ENCODE data around the gene FOXP1. TPM values are rescaled to one million over a fixed set of nuclear protein-coding genes. Genes with fewer than 3 reads are reported as not detected.

FOXP1 gene
- total RNA-seq, 1 donor from 2014 or later: 195 TPM

- Mint-ChIP-seq H3K27me3 (ENCODE audit: unreplicated experiment) (no peaks in the 10 kb centered on the region), H3K27ac (ENCODE audit: unreplicated experiment) (peak overlapping the region; percentile 65), H3K4me3 (ENCODE audit: unreplicated experiment) (no peak overlapping the region), H3K36me3 (ENCODE audit: unreplicated experiment) (peaks cover 21% of the 10 kb centered on the region), H3K9me3 (ENCODE audit: unreplicated experiment) (no peaks in the 10 kb centered on the region), H3K4me1 (ENCODE audit: unreplicated experiment) (peaks cover 71% of the 10 kb centered on the region)
- no peak for TF ChIP-seq CTCF (IDR thresholded peaks at IDR 0.05)
- no peak for DNase-seq (ENCODE audit: extremely low spot score, unreplicated experiment)
Observed at GRCh38 chr3:71502066-71502625, 81.4 kb downstream of the FOXP1 start.

- Mint-ChIP-seq H3K36me3 (ENCODE audit: unreplicated experiment) (peaks cover 13% of the 10 kb centered on the region), H3K27ac (ENCODE audit: unreplicated experiment) (no peak overlapping the region), H3K27me3 (ENCODE audit: unreplicated experiment) (no peaks in the 10 kb centered on the region), H3K9me3 (ENCODE audit: unreplicated experiment) (no peaks in the 10 kb centered on the region), H3K4me1 (ENCODE audit: unreplicated experiment) (peaks cover 76% of the 10 kb centered on the region), H3K4me3 (ENCODE audit: unreplicated experiment) (no peak overlapping the region)
- DNase-seq (ENCODE audit: extremely low spot score, unreplicated experiment): no peak
- no peak for TF ChIP-seq CTCF (IDR thresholded peaks at IDR 0.05)
Observed at GRCh38 chr3:71500696-71501095, 82.8 kb downstream of the FOXP1 start.

- H3K36me3 Mint-ChIP-seq (ENCODE audit: unreplicated experiment): peaks cover 10% of the 10 kb centered on the region
- TF ChIP-seq CTCF (IDR thresholded peaks at IDR 0.05): no peak
- DNase-seq (ENCODE audit: extremely low spot score, unreplicated experiment): no peak
- H3K27me3 Mint-ChIP-seq (ENCODE audit: unreplicated experiment): no peaks in the 10 kb centered on the region
- H3K27ac Mint-ChIP-seq (ENCODE audit: unreplicated experiment): peak overlapping the region; percentile 98
- no peak overlapping the region for H3K4me3 Mint-ChIP-seq (ENCODE audit: unreplicated experiment)
- peaks cover 74% of the 10 kb centered on the region for H3K4me1 Mint-ChIP-seq (ENCODE audit: unreplicated experiment)
- H3K9me3 Mint-ChIP-seq (ENCODE audit: unreplicated experiment): no peaks in the 10 kb centered on the region
Observed at GRCh38 chr3:71499227-71499876, 84.2 kb downstream of the FOXP1 start.

- Mint-ChIP-seq H3K27ac (ENCODE audit: unreplicated experiment) (peak overlapping the region; percentile 98), H3K36me3 (ENCODE audit: unreplicated experiment) (peaks cover 10% of the 10 kb centered on the region), H3K4me3 (ENCODE audit: unreplicated experiment) (no peak overlapping the region), H3K9me3 (ENCODE audit: unreplicated experiment) (no peaks in the 10 kb centered on the region), H3K4me1 (ENCODE audit: unreplicated experiment) (peaks cover 66% of the 10 kb centered on the region), H3K27me3 (ENCODE audit: unreplicated experiment) (no peaks in the 10 kb centered on the region)
- DNase-seq (ENCODE audit: extremely low spot score, unreplicated experiment): no peak
- no peak for TF ChIP-seq CTCF (IDR thresholded peaks at IDR 0.05)
Observed at GRCh38 chr3:71498543-71498942, 85.0 kb downstream of the FOXP1 start.

- peaks cover 65% of the 10 kb centered on the region for H3K4me1 Mint-ChIP-seq (ENCODE audit: unreplicated experiment)
- H3K27me3 Mint-ChIP-seq (ENCODE audit: unreplicated experiment): no peaks in the 10 kb centered on the region
- no peak overlapping the region for H3K4me3 Mint-ChIP-seq (ENCODE audit: unreplicated experiment)
- H3K27ac Mint-ChIP-seq (ENCODE audit: unreplicated experiment): peak overlapping the region; percentile 98
- no peak for TF ChIP-seq CTCF (IDR thresholded peaks at IDR 0.05)
- H3K9me3 Mint-ChIP-seq (ENCODE audit: unreplicated experiment): peaks cover under 1% of the 10 kb centered on the region
- peaks cover 14% of the 10 kb centered on the region for H3K36me3 Mint-ChIP-seq (ENCODE audit: unreplicated experiment)
- DNase-seq (ENCODE audit: extremely low spot score, unreplicated experiment): no peak
Observed at GRCh38 chr3:71497971-71498444, 85.5 kb downstream of the FOXP1 start.
